ENCODE results near the gene HOXA5. TPM values are rescaled to one million over a fixed set of nuclear protein-coding genes. Genes with fewer than 3 reads are reported as not detected.

The HOXA5 gene
- total RNA-seq, 2 experiments from 2014 or later: not detected

- Mint-ChIP-seq H3K27me3 (no peaks in the 10 kb centered on the region), H3K36me3 (ENCODE audit: low read depth) (no peaks in the 10 kb centered on the region), H3K4me1 (no peaks in the 10 kb centered on the region), H3K4me3 (no peak overlapping the region), H3K9me3 (no peaks in the 10 kb centered on the region), H3K27ac (no peak overlapping the region)
- ChIA-PET CTCF (no interaction called here), POLR2A (no interaction called here)
- no peak for DNase-seq
These were observed 28.6 kb downstream of the HOXA5 start for GRCh38 chr7:27114881-27115220.

GRCh38 chr7:27113991-27114769, 29.3 kb downstream of the HOXA5 start:
- no peaks in the 10 kb centered on the region for H3K27me3 Mint-ChIP-seq
- no peaks in the 10 kb centered on the region for H3K4me1 Mint-ChIP-seq
- ChIA-PET CTCF (no interaction called here), POLR2A (no interaction called here)
- H3K4me3 Mint-ChIP-seq: no peak overlapping the region
- H3K36me3 Mint-ChIP-seq (ENCODE audit: low read depth): no peaks in the 10 kb centered on the region
- DNase-seq: no peak
- H3K27ac Mint-ChIP-seq: no peak overlapping the region
- no peaks in the 10 kb centered on the region for H3K9me3 Mint-ChIP-seq

GRCh38 chr7:27112955-27113949, 30.2 kb downstream of the HOXA5 start:
- Mint-ChIP-seq H3K4me3 (no peak overlapping the region), H3K9me3 (no peaks in the 10 kb centered on the region), H3K4me1 (no peaks in the 10 kb centered on the region), H3K36me3 (ENCODE audit: low read depth) (no peaks in the 10 kb centered on the region), H3K27me3 (no peaks in the 10 kb centered on the region), H3K27ac (no peak overlapping the region)
- ChIA-PET CTCF (no interaction called here), POLR2A (no interaction called here)
- no peak for DNase-seq

- H3K27ac Mint-ChIP-seq: no peak overlapping the region
- CTCF ChIA-PET: no interaction called here
- H3K9me3 Mint-ChIP-seq: no peaks in the 10 kb centered on the region
- no peaks in the 10 kb centered on the region for H3K36me3 Mint-ChIP-seq (ENCODE audit: low read depth)
- no peaks in the 10 kb centered on the region for H3K27me3 Mint-ChIP-seq
- no peak for DNase-seq
- POLR2A ChIA-PET: no interaction called here
- H3K4me1 Mint-ChIP-seq: no peaks in the 10 kb centered on the region
- no peak overlapping the region for H3K4me3 Mint-ChIP-seq
These were observed 31.1 kb downstream of the HOXA5 start for GRCh38 chr7:27112361-27112760.

- ChIA-PET POLR2A (no interaction called here), CTCF (no interaction called here)
- Mint-ChIP-seq H3K4me1 (no peaks in the 10 kb centered on the region), H3K9me3 (no peaks in the 10 kb centered on the region), H3K27ac (no peak overlapping the region), H3K27me3 (no peaks in the 10 kb centered on the region), H3K4me3 (no peak overlapping the region), H3K36me3 (ENCODE audit: low read depth) (no peaks in the 10 kb centered on the region)
- no peak for DNase-seq
These were observed 31.7 kb downstream of the HOXA5 start for GRCh38 chr7:27111751-27112277.

- no peaks in the 10 kb centered on the region for H3K4me1 Mint-ChIP-seq
- ChIA-PET POLR2A (no interaction called here), CTCF (no interaction called here)
- no peak for DNase-seq
- no peaks in the 10 kb centered on the region for H3K36me3 Mint-ChIP-seq (ENCODE audit: low read depth)
- H3K27ac Mint-ChIP-seq: no peak overlapping the region
- H3K4me3 Mint-ChIP-seq: no peak overlapping the region
- no peaks in the 10 kb centered on the region for H3K27me3 Mint-ChIP-seq
- no peaks in the 10 kb centered on the region for H3K9me3 Mint-ChIP-seq
These were observed 32.3 kb downstream of the HOXA5 start for GRCh38 chr7:27111042-27111750.

GRCh38 chr7:27110186-27111031, 33.1 kb downstream of the HOXA5 start:
- no peaks in the 10 kb centered on the region for H3K36me3 Mint-ChIP-seq (ENCODE audit: low read depth)

GRCh38 chr7:27109466-27110185, 33.9 kb downstream of the HOXA5 start:
- POLR2A ChIA-PET: no interaction called here

More at GRCh38 chr7:27110186-27111031, 33.1 kb downstream of the HOXA5 start:
- H3K4me1 Mint-ChIP-seq: no peaks in the 10 kb centered on the region
- H3K27ac Mint-ChIP-seq: no peak overlapping the region
- no peak overlapping the region for H3K4me3 Mint-ChIP-seq
- POLR2A ChIA-PET: no interaction called here
- H3K27me3 Mint-ChIP-seq: peaks cover 8% of the 10 kb centered on the region
- H3K9me3 Mint-ChIP-seq: no peaks in the 10 kb centered on the region
- CTCF ChIA-PET: no interaction called here
- no peak for DNase-seq

GRCh38 chr7:27108390-27109127, 34.9 kb downstream of the HOXA5 start:
- Mint-ChIP-seq H3K36me3 (ENCODE audit: low read depth) (no peaks in the 10 kb centered on the region), H3K4me3 (no peak overlapping the region), H3K27ac (no peak overlapping the region), H3K9me3 (no peaks in the 10 kb centered on the region), H3K27me3 (peaks cover 25% of the 10 kb centered on the region), H3K4me1 (no peaks in the 10 kb centered on the region)
- no peak for DNase-seq
- ChIA-PET POLR2A (no interaction called here), CTCF (no interaction called here)

More at GRCh38 chr7:27109466-27110185, 33.9 kb downstream of the HOXA5 start:
- no peak overlapping the region for H3K4me3 Mint-ChIP-seq
- peaks cover 14% of the 10 kb centered on the region for H3K27me3 Mint-ChIP-seq
- H3K36me3 Mint-ChIP-seq (ENCODE audit: low read depth): no peaks in the 10 kb centered on the region
- H3K27ac Mint-ChIP-seq: no peak overlapping the region
- no peaks in the 10 kb centered on the region for H3K4me1 Mint-ChIP-seq
- DNase-seq: no peak
- CTCF ChIA-PET: no interaction called here
- no peaks in the 10 kb centered on the region for H3K9me3 Mint-ChIP-seq

GRCh38 chr7:27107391-27108381, 35.8 kb downstream of the HOXA5 start:
- H3K9me3 Mint-ChIP-seq: no peaks in the 10 kb centered on the region
- peaks cover 4% of the 10 kb centered on the region for H3K4me1 Mint-ChIP-seq
- peaks cover 4% of the 10 kb centered on the region for H3K36me3 Mint-ChIP-seq (ENCODE audit: low read depth)
- H3K27ac Mint-ChIP-seq: no peak overlapping the region
- POLR2A ChIA-PET: no interaction called here
- DNase-seq: no peak
- H3K4me3 Mint-ChIP-seq: no peak overlapping the region
- CTCF ChIA-PET: no interaction called here
- H3K27me3 Mint-ChIP-seq: peaks cover 33% of the 10 kb centered on the region

- peaks cover 5% of the 10 kb centered on the region for H3K4me1 Mint-ChIP-seq
- ChIA-PET POLR2A (no interaction called here), CTCF (no interaction called here)
- no peak overlapping the region for H3K27ac Mint-ChIP-seq
- DNase-seq: no peak
- H3K36me3 Mint-ChIP-seq (ENCODE audit: low read depth): peaks cover 4% of the 10 kb centered on the region
- peaks cover 40% of the 10 kb centered on the region for H3K27me3 Mint-ChIP-seq
- no peak overlapping the region for H3K4me3 Mint-ChIP-seq
- H3K9me3 Mint-ChIP-seq: no peaks in the 10 kb centered on the region
These were observed 36.6 kb downstream of the HOXA5 start for GRCh38 chr7:27106901-27107240.

Data from activated CD4-positive, alpha-beta T cell treated with anti-CD3 and anti-CD28 coated beads, Interleukin-2, amount 10 ng/mL, durations not matched to agents 7 days and 5 days (primary cell).